H9 (cell line): Measurements from ENCODE around the gene TMEM164. TPM values are rescaled to one million over a fixed set of nuclear protein-coding genes. Genes with fewer than 3 reads are reported as not detected.

Experiments used
- DNase-seq: peaks from one replicate; pipeline ENCODE4 v3.0.0-alpha.2; 2017
- H2AFZ ChIP-seq: one replicate; pipeline ENCODE4 v1.6.1; 2013; ENCODE audit warnings: mild to moderate bottlenecking, low read length, control low read depth, moderate library complexity
- H2AK5ac ChIP-seq: 2 replicates; pipeline ENCODE4 v1.6.1; 2013; ENCODE audit warnings: low read length, control low read depth, mixed read lengths; ENCODE audit not compliant: insufficient read length
- H2BK120ac ChIP-seq: one replicate; pipeline ENCODE4 v1.6.1; 2013; ENCODE audit warnings: low read depth, mild to moderate bottlenecking, low read length, control low read depth, inconsistent platforms; ENCODE audit not compliant: poor library complexity, severe bottlenecking
- H2BK12ac ChIP-seq: 2 replicates; pipeline ENCODE4 v1.6.1; 2013; ENCODE audit warnings: low read length, control low read depth, mixed read lengths, low read depth; ENCODE audit not compliant: insufficient read length
- H2BK15ac ChIP-seq: 2 replicates; pipeline ENCODE4 v1.6.1; 2013; ENCODE audit warnings: low read depth, low read length, control low read depth
- H2BK20ac ChIP-seq: one replicate; pipeline ENCODE4 v1.6.1; 2013; ENCODE audit warnings: low read depth, mild to moderate bottlenecking, low read length, control low read depth, inconsistent platforms; ENCODE audit not compliant: poor library complexity, severe bottlenecking
- H2BK5ac ChIP-seq: 2 replicates; pipeline ENCODE4 v1.6.1; 2013; ENCODE audit warnings: low read length, control low read depth, mixed read lengths; ENCODE audit not compliant: insufficient read length
- H3K14ac ChIP-seq: 2 replicates; pipeline ENCODE4 v1.6.1; 2013; ENCODE audit warnings: low read length, control low read depth; ENCODE audit not compliant: insufficient read depth
- H3K18ac ChIP-seq: 2 replicates; pipeline ENCODE4 v1.6.1; 2013; ENCODE audit warnings: low read depth, mild to moderate bottlenecking, mixed read lengths, low read length, control low read depth; ENCODE audit not compliant: insufficient read length
- H3K23ac ChIP-seq: 2 replicates; pipeline ENCODE4 v1.6.1; 2013; ENCODE audit warnings: low read length, control low read depth, mixed read lengths, low read depth; ENCODE audit not compliant: insufficient read length
- H3K23me2 ChIP-seq: 2 replicates; pipeline ENCODE4 v1.6.1; 2013; ENCODE audit warnings: low read depth, mild to moderate bottlenecking, mixed read lengths, low read length, control low read depth; ENCODE audit not compliant: insufficient read length, poor library complexity, severe bottlenecking
- H3K27ac ChIP-seq: 2 replicates; pipeline ENCODE4 v1.5.1; 2013; ENCODE audit warnings: low read length, control low read depth, mixed read lengths, low read depth; ENCODE audit not compliant: insufficient read length
- H3K27me3 ChIP-seq: 2 replicates; pipeline ENCODE4 v1.6.1; 2013; ENCODE audit warnings: low read length, control low read depth, inconsistent platforms; ENCODE audit not compliant: insufficient read depth
- H3K4ac ChIP-seq: 2 replicates; pipeline ENCODE4 v1.6.1; 2013; ENCODE audit warnings: low read depth, mild to moderate bottlenecking, control low read depth, inconsistent platforms, low read length, moderate library complexity
- H3K4me1 ChIP-seq: 2 replicates; pipeline ENCODE4 v1.6.1; 2013; ENCODE audit warnings: low read length, control low read depth, inconsistent platforms; ENCODE audit not compliant: insufficient read depth
- H3K4me2 ChIP-seq: 2 replicates; pipeline ENCODE4 v1.6.1; 2013; ENCODE audit warnings: low read length, control low read depth, mixed read lengths; ENCODE audit not compliant: insufficient read length, insufficient read depth
- H3K56ac ChIP-seq: 2 replicates; pipeline ENCODE4 v1.6.1; 2013; ENCODE audit warnings: low read depth, mild to moderate bottlenecking, mixed read lengths, low read length, control low read depth; ENCODE audit not compliant: insufficient read length
- H3K79me1 ChIP-seq: 2 replicates; pipeline ENCODE4 v1.6.1; 2013; ENCODE audit warnings: low read depth, mild to moderate bottlenecking, moderate library complexity, low read length, control low read depth, inconsistent platforms; ENCODE audit not compliant: insufficient read depth, poor library complexity, severe bottlenecking
- H3K79me2 ChIP-seq: 2 replicates; pipeline ENCODE4 v1.6.1; 2013; ENCODE audit warnings: low read length, control low read depth, inconsistent platforms; ENCODE audit not compliant: insufficient read depth
- H3K9ac ChIP-seq: 2 replicates; pipeline ENCODE4 v1.6.1; 2013; ENCODE audit warnings: low read length, control low read depth, mixed read lengths; ENCODE audit not compliant: insufficient read length; ENCODE audit errors: extremely low read depth
- H3K9me3 ChIP-seq: one replicate; pipeline ENCODE4 v1.6.1; 2013; ENCODE audit warnings: low read depth, low read length, inconsistent platforms; ENCODE audit not compliant: control insufficient read depth
- H3T11ph ChIP-seq: one replicate; pipeline ENCODE4 v1.6.1; 2013; ENCODE audit warnings: mild to moderate bottlenecking, low read length, control low read depth, inconsistent platforms
- H4K20me1 ChIP-seq: one replicate; pipeline ENCODE4 v1.6.1; 2013; ENCODE audit not compliant: control insufficient read depth, insufficient read length, insufficient read depth
- H4K5ac ChIP-seq: 2 replicates; pipeline ENCODE4 v1.6.1; 2013; ENCODE audit warnings: low read depth, mild to moderate bottlenecking, mixed read lengths, low read length, control low read depth; ENCODE audit not compliant: insufficient read length
- H4K8ac ChIP-seq: replicated peaks from 2 replicates; pipeline ENCODE4 v1.6.1; 2013; ENCODE audit warnings: low read length, control low read depth, mixed read lengths, low read depth; ENCODE audit not compliant: insufficient read length
- H4K91ac ChIP-seq: 2 replicates; pipeline ENCODE4 v1.6.1; 2013; ENCODE audit warnings: low read depth, mild to moderate bottlenecking, moderate library complexity, mixed read lengths, low read length, control low read depth; ENCODE audit not compliant: insufficient read length
- H3K27ac Mint-ChIP-seq, 3 experiments: 2 replicates in 2 of 3; 3 replicates in 1 of 3; pipeline ENCODE4 v1.8.0; 2020 to 2021; ENCODE audit warnings: mixed read lengths in 3 of 3, mild to moderate bottlenecking in 1 of 3, moderate library complexity in 1 of 3
- H3K27me3 Mint-ChIP-seq: 2 replicates; pipeline ENCODE4 v1.8.0; 2021; ENCODE audit warnings: low read depth, mild to moderate bottlenecking, moderate library complexity, mixed read lengths
- H3K36me3 Mint-ChIP-seq, 3 experiments: 2 replicates in 2 of 3; 3 replicates in 1 of 3; pipeline ENCODE4 v1.8.0; 2020 to 2021; ENCODE audit warnings: low read depth in 3 of 3, mixed read lengths in 3 of 3; ENCODE audit not compliant: insufficient read depth in 1 of 3
- H3K4me1 Mint-ChIP-seq, 2 experiments: 2 replicates each; pipeline ENCODE4 v1.8.0; 2020; ENCODE audit warnings: mixed read lengths in 2 of 2
- H3K4me3 Mint-ChIP-seq, 2 experiments: 2 replicates in 1 of 2; 3 replicates in 1 of 2; pipeline ENCODE4 v1.8.0; 2020 to 2021; ENCODE audit warnings: mild to moderate bottlenecking in 2 of 2, mixed read lengths in 2 of 2, moderate library complexity in 1 of 2
- H3K9me3 Mint-ChIP-seq, 2 experiments: 2 replicates in 1 of 2; 3 replicates in 1 of 2; pipeline ENCODE4 v1.8.0; 2020; ENCODE audit warnings: mild to moderate bottlenecking in 2 of 2, mixed read lengths in 2 of 2, moderate library complexity in 1 of 2
- WGBS: extraction: QIAGEN DNeasy Blood & Tissue Kit; methylation state at CpG from one replicate; pipeline ENCODE4 v1.1.7; 2013; ENCODE audit warnings: missing lambda C conversion rate, low lambda C conversion rate, mixed read lengths; ENCODE audit not compliant: insufficient read length; ENCODE audit errors: extremely low coverage; 5-methylcytosine and 5-hydroxymethylcytosine counted together
- total RNA-seq: library from RNA; stranded (reverse); gene quantifications from 2 replicates; pipeline ENCODE4 v1.2.1, GENCODE V29; 2021
- TF ChIP-seq, protein P1 (sequence below): fragments of 200-600 bp; sonication (generic); conservative IDR thresholded peaks from 3 replicates; pipeline ENCODE4 v1.8.0; 2021; ENCODE audit warnings: antibody characterized with exemption, mild to moderate bottlenecking

The TMEM164 gene
- total RNA-seq, 1 experiment from 2014 or later = 30.4 TPM

DNA sequence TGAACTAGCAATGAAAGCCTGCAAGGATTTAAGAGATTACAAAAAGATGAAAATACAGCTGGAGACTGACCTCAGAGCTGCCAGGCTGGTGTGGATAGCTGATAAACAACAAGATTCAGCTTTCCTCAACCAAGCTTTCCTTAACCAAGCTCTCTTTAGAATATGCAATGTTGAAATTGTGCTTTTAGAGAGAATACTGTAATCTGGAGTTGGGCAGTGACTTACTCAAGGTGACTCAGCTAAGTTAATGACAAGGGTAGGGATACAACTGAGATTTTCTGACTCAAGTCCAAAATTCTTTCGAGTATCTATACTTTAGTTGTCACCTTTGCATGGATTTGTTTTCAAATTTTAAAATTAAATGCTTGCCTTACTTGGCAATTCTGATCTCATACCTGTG, 217.0 kb downstream of the TMEM164 start:
- Histone ChIP-seq H2BK15ac (no peak overlapping the region), H3K4ac (no peak overlapping the region), H3K23ac (no peak overlapping the region), H3T11ph (no peak overlapping the region), H3K4me2 (no peak overlapping the region), H3K27me3 (no peaks in the 10 kb centered on the region; the same call in 1 of the 2 replicates), H3K79me2 (no peaks in the 10 kb centered on the region), H3K23me2 (no peaks in the 10 kb centered on the region), H3K4me1 (no peaks in the 10 kb centered on the region), H4K5ac (no peak overlapping the region), H3K9me3 (no peaks in the 10 kb centered on the region), H3K56ac (no peak overlapping the region), H2BK12ac (no peak overlapping the region), H3K79me1 (no peaks in the 10 kb centered on the region), H4K20me1 (no peaks in the 10 kb centered on the region), H3K27ac (no peak overlapping the region), H2AK5ac (no peak overlapping the region), H3K9ac (no peak overlapping the region), H2AFZ (no peak overlapping the region), H3K14ac (no peak overlapping the region), H3K18ac (no peak overlapping the region), H2BK20ac (no peak overlapping the region), H2BK5ac (no peak overlapping the region), H2BK120ac (no peak overlapping the region), H4K8ac (no peak overlapping the region), H4K91ac (no peak overlapping the region)
- Mint-ChIP-seq H3K27ac (no peak overlapping the region; a peak in 1 of 7 replicates), H3K4me1 (peaks cover 2 to 5% of the 10 kb centered on the region in 2 experiments; a peak in 3 of 4 replicates), H3K4me3 (no peak overlapping the region), H3K9me3 (peaks cover 0 to 3% of the 10 kb centered on the region in 2 experiments; a peak in 1 of 5 replicates), H3K36me3 (no peaks in the 10 kb centered on the region; a peak in 2 of 7 replicates), H3K27me3 (no peaks in the 10 kb centered on the region)
- TF ChIP-seq, protein P1, sequence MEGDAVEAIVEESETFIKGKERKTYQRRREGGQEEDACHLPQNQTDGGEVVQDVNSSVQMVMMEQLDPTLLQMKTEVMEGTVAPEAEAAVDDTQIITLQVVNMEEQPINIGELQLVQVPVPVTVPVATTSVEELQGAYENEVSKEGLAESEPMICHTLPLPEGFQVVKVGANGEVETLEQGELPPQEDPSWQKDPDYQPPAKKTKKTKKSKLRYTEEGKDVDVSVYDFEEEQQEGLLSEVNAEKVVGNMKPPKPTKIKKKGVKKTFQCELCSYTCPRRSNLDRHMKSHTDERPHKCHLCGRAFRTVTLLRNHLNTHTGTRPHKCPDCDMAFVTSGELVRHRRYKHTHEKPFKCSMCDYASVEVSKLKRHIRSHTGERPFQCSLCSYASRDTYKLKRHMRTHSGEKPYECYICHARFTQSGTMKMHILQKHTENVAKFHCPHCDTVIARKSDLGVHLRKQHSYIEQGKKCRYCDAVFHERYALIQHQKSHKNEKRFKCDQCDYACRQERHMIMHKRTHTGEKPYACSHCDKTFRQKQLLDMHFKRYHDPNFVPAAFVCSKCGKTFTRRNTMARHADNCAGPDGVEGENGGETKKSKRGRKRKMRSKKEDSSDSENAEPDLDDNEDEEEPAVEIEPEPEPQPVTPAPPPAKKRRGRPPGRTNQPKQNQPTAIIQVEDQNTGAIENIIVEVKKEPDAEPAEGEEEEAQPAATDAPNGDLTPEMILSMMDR = no peak
- WGBS = no CpG with 5 or more reads among the region's 1 CpG
- DNase-seq = no peak
